Activated CD4-positive, alpha-beta memory T cell treated with anti-CD3 and anti-CD28 coated beads, Interleukin-2, amount 10 ng/mL, durations not matched to agents 7 days and 5 days (primary cell): Measurements from ENCODE around the gene GABBR2. TPM values are rescaled to one million over a fixed set of nuclear protein-coding genes. Genes with fewer than 3 reads are reported as not detected.

Experiments
- CTCF ChIA-PET: fragments of 350-600 bp; sonication (Branson Sonifier 250); formaldehyde crosslinking; loops from one replicate; lab custom pipeline; 2021; ENCODE audit warnings: antibody characterized with exemption, inconsistent platforms; lab: Charles Lee
- POLR2A ChIA-PET: fragments of 350-600 bp; sonication (Branson Sonifier 250); formaldehyde crosslinking; loops from one replicate; lab custom pipeline; 2021; ENCODE audit warnings: antibody characterized with exemption; lab: Charles Lee
- DNase-seq: peaks from one replicate; pipeline ENCODE4 v3.0.0-alpha.2; 2020
- H3K27ac Mint-ChIP-seq: one replicate; pipeline ENCODE4 v1.8.0; 2021; ENCODE audit warnings: mild to moderate bottlenecking, mixed read lengths
- H3K27me3 Mint-ChIP-seq: one replicate; pipeline ENCODE4 v1.8.0; 2021; ENCODE audit warnings: mixed read lengths
- H3K36me3 Mint-ChIP-seq: one replicate; pipeline ENCODE4 v1.8.0; 2021; ENCODE audit warnings: low read depth, mixed read lengths
- H3K4me1 Mint-ChIP-seq: one replicate; pipeline ENCODE4 v1.8.0; 2021; ENCODE audit warnings: mixed read lengths
- H3K4me3 Mint-ChIP-seq: one replicate; pipeline ENCODE4 v1.8.0; 2021; ENCODE audit warnings: mild to moderate bottlenecking, mixed read lengths
- H3K9me3 Mint-ChIP-seq: one replicate; pipeline ENCODE4 v1.8.0; 2021; ENCODE audit warnings: mixed read lengths
- total RNA-seq, 2 experiments: library from RNA; stranded (reverse); gene quantifications; one replicate each; pipeline ENCODE4 v1.2.3, GENCODE V29; 2021

GABBR2 gene
- total RNA-seq, 2 experiments from 2014 or later: not detected

DNA sequence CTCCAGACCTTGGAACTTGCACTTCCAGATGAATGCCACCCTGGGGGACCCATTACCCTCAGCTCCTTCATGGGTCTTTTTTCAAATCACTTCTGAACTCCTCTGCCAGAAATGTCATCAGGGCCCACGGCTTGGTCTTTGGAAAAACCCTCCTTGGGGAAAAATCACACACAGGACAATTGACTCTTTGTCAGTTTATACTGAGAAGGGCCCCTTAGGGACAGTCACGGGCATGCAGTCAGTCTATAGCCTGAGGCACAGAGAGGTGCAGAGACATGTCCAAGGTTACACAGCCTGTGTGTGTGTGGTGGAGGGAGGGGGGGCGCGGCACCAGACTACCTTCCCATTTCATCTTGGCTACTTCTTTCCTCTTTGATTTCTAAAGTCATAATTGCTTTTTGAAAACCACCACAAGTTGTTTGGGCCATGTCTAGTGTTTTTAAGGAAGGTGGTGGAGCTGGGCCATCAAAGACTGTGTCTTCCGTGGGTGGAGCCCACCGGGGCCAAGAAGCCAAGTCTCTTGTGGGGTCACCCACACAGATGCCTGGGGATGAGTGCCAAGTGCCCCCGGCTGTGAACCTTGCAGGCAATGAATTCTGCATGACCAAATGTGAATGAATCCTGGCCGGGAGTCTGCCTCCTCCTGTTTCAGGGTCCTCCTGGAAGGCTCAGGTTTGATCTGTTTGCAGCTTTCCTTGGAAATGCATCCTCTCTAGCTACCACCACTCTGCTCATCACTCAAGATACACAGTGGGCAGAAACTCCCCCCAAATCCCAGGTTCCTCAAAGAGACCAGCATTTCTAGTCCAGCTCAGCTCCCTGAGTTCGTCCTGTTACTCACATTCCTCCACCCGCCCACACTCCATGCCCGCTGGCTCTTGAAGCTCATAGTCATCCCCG, 253.2 kb downstream of the GABBR2 start:
- Mint-ChIP-seq H3K9me3 (peaks cover 6% of the 10 kb centered on the region), H3K36me3 (no peaks in the 10 kb centered on the region), H3K4me1 (no peaks in the 10 kb centered on the region), H3K4me3 (no peak overlapping the region), H3K27ac (no peak overlapping the region), H3K27me3 (peaks cover 22% of the 10 kb centered on the region)
- DNase-seq: no peak
- ChIA-PET POLR2A (no interaction called here), CTCF (no interaction called here)

DNA sequence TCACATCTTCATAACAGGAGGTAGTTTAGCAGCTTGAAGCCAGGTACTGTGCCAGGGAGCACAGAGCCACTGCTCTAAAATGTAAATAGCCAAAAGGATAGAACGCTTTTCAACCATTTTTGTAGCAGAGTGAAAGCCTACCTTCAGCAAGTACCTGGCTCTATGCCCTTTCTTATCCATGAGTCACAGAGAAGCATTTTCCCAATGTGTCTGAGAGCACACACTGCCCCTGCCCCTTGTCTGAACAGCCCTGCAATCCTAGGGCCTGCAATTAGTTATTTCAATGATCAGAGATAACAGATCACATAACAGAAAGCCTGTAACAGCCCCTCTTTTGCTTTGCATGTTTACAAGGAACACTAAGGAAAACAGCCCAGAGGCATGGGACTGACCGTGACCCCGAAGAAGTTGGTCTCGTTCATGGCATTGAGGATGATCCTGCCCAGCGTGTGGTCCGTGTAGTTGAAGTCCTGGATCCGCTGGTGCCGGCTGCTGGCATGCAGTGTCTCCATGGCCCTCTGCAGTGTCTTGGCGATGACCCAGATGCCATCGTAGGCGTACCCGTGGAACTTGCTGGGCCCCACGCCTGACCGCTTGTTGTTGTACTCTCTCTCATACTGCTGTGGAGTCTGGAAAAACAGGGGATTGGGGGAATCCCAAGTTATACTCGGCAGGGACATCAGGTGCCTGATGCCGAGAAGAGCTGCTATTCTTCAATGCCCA, 255.0 kb downstream of the GABBR2 start:
- Mint-ChIP-seq H3K4me3 (no peak overlapping the region), H3K9me3 (no peaks in the 10 kb centered on the region), H3K27ac (no peak overlapping the region), H3K36me3 (no peaks in the 10 kb centered on the region), H3K27me3 (peaks cover 25% of the 10 kb centered on the region), H3K4me1 (no peaks in the 10 kb centered on the region)
- CTCF ChIA-PET: no interaction called here
- POLR2A ChIA-PET: no interaction called here
- DNase-seq: no peak

DNA sequence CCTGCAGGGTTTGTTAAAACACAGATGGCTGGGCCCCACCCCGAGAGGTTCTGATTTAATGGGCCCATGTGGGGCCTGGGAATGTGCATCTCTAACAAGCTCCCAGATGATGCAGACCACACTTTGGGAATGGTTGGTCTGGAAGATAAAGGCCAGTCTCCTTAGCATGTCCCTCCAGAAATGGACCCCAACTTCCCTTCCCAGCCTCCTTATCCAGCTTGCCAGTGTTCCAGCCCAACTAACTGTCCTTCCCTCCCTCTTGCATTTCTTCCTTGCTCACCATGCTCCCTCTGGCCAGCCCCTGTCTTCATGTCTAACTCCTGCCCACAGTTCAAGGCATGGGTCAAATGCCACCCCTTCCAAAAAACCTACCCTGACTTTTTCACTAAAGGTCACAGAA, 257.2 kb downstream of the GABBR2 start:
- CTCF ChIA-PET: no interaction called here
- no peaks in the 10 kb centered on the region for H3K9me3 Mint-ChIP-seq
- no peak overlapping the region for H3K27ac Mint-ChIP-seq
- POLR2A ChIA-PET: no interaction called here
- no peaks in the 10 kb centered on the region for H3K4me1 Mint-ChIP-seq
- no peak for DNase-seq
- peaks cover 18% of the 10 kb centered on the region for H3K27me3 Mint-ChIP-seq
- H3K4me3 Mint-ChIP-seq: no peak overlapping the region
- H3K36me3 Mint-ChIP-seq: no peaks in the 10 kb centered on the region

GRCh38 chr9:98450496-98450895, 258.2 kb downstream of the GABBR2 start:
- POLR2A ChIA-PET: no interaction called here
- Mint-ChIP-seq H3K4me1 (no peaks in the 10 kb centered on the region), H3K9me3 (no peaks in the 10 kb centered on the region), H3K36me3 (no peaks in the 10 kb centered on the region), H3K4me3 (no peak overlapping the region), H3K27me3 (peaks cover 11% of the 10 kb centered on the region), H3K27ac (no peak overlapping the region)
- no peak for DNase-seq
- CTCF ChIA-PET: no interaction called here

DNA sequence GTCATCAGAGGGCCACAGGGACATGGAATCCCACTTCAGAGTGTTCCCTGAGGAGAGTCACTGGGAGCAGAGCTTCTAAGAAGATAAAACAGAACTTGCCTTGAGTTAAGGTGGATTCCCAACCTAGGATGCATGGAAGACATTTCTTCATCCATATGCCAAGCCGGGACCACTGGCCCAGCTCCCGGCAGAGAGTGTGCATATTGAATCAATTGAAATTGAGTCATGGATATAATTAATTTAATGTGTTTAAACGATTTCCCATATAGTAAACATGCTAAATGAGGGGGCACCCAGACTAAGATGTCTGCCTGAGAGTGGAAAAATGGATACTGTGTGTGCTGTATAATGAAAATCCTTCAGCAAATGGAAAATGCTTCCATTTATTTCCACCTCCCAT, 258.9 kb downstream of the GABBR2 start:
- CTCF ChIA-PET: no interaction called here
- Mint-ChIP-seq H3K4me3 (no peak overlapping the region), H3K36me3 (no peaks in the 10 kb centered on the region), H3K4me1 (no peaks in the 10 kb centered on the region), H3K27me3 (peaks cover 13% of the 10 kb centered on the region), H3K27ac (no peak overlapping the region), H3K9me3 (no peaks in the 10 kb centered on the region)
- DNase-seq: no peak
- POLR2A ChIA-PET: no interaction called here

- Mint-ChIP-seq H3K4me1 (no peaks in the 10 kb centered on the region), H3K36me3 (no peaks in the 10 kb centered on the region), H3K4me3 (no peak overlapping the region), H3K27me3 (peaks cover 17% of the 10 kb centered on the region), H3K27ac (no peak overlapping the region), H3K9me3 (no peaks in the 10 kb centered on the region)
- POLR2A ChIA-PET: no interaction called here
- DNase-seq: no peak
- CTCF ChIA-PET: no interaction called here
Measured at GRCh38 chr9:98445576-98445975, 263.2 kb downstream of the GABBR2 start.

DNA sequence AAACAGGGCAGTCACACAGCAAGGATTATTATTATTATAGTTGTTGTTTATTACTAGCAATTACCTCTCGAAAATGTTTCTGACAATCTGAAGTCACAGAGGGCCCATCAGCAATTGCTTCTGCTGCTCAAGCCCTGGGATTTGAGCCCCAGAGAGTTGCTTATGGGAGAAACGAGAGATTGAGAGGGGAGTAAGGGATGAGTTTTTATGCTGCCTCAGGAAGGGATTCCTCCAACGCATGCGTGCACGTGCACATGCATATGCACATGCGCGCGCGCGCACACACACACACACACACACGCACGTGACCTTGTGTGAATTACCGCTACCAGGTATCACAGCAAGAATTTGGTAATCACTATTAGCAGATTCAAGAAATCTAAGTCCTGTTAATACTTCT, 264.1 kb downstream of the GABBR2 start:
- Mint-ChIP-seq H3K4me1 (no peaks in the 10 kb centered on the region), H3K36me3 (no peaks in the 10 kb centered on the region), H3K9me3 (no peaks in the 10 kb centered on the region), H3K4me3 (no peak overlapping the region), H3K27ac (no peak overlapping the region), H3K27me3 (peaks cover 15% of the 10 kb centered on the region)
- no peak for DNase-seq
- ChIA-PET CTCF (no interaction called here), POLR2A (no interaction called here)

DNA sequence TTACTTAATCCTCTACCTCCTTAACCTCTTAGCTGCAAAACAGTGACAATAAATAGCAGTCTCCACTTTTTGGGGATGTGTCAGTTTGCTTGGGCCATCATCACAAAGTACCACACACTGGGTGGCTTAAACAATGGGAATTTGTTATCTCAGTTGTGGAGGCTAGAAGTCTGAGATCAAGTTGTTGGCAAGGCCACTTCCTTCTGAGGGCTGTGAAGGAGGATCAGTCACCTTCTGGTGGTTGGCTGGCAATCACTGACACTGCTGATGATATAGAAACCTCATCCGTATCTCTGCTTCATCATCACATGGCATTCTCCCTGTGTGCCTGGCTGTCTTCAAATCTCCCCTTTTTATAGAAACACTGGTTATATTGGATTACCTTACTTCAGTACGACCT, 266.2 kb downstream of the GABBR2 start:
- Mint-ChIP-seq H3K27ac (no peak overlapping the region), H3K4me1 (no peaks in the 10 kb centered on the region), H3K36me3 (no peaks in the 10 kb centered on the region), H3K4me3 (no peak overlapping the region), H3K27me3 (peaks cover 13% of the 10 kb centered on the region), H3K9me3 (no peaks in the 10 kb centered on the region)
- CTCF ChIA-PET: no interaction called here
- POLR2A ChIA-PET: no interaction called here
- no peak for DNase-seq

GRCh38 chr9:98442114-98442513, 266.6 kb downstream of the GABBR2 start:
- ChIA-PET POLR2A (no interaction called here), CTCF (no interaction called here)

GRCh38 chr9:98438666-98439065, 270.1 kb downstream of the GABBR2 start:
- H3K27ac Mint-ChIP-seq: no peak overlapping the region
- H3K9me3 Mint-ChIP-seq: no peaks in the 10 kb centered on the region
- H3K4me1 Mint-ChIP-seq: no peaks in the 10 kb centered on the region
- peaks cover 18% of the 10 kb centered on the region for H3K27me3 Mint-ChIP-seq
- CTCF ChIA-PET: no interaction called here
- H3K4me3 Mint-ChIP-seq: no peak overlapping the region
- no peak for DNase-seq
- POLR2A ChIA-PET: no interaction called here
- H3K36me3 Mint-ChIP-seq: no peaks in the 10 kb centered on the region

More at GRCh38 chr9:98442114-98442513, 266.6 kb downstream of the GABBR2 start:
- no peak overlapping the region for H3K4me3 Mint-ChIP-seq
- no peak for DNase-seq
- no peaks in the 10 kb centered on the region for H3K36me3 Mint-ChIP-seq
- H3K27me3 Mint-ChIP-seq: peaks cover 13% of the 10 kb centered on the region
- no peaks in the 10 kb centered on the region for H3K4me1 Mint-ChIP-seq
- H3K9me3 Mint-ChIP-seq: no peaks in the 10 kb centered on the region
- H3K27ac Mint-ChIP-seq: no peak overlapping the region

- H3K4me3 Mint-ChIP-seq: no peak overlapping the region
- DNase-seq: no peak
- H3K36me3 Mint-ChIP-seq: no peaks in the 10 kb centered on the region
- H3K4me1 Mint-ChIP-seq: no peaks in the 10 kb centered on the region
- CTCF ChIA-PET: no interaction called here
- H3K27me3 Mint-ChIP-seq: peaks cover 11% of the 10 kb centered on the region
- no peaks in the 10 kb centered on the region for H3K9me3 Mint-ChIP-seq
- no peak overlapping the region for H3K27ac Mint-ChIP-seq
- POLR2A ChIA-PET: no interaction called here
Measured at GRCh38 chr9:98437458-98438034, 271.2 kb downstream of the GABBR2 start.

GRCh38 chr9:98432960-98433359, 275.8 kb downstream of the GABBR2 start:
- Mint-ChIP-seq H3K4me1 (no peaks in the 10 kb centered on the region), H3K9me3 (no peaks in the 10 kb centered on the region), H3K27ac (no peak overlapping the region), H3K36me3 (no peaks in the 10 kb centered on the region), H3K27me3 (peaks cover 7% of the 10 kb centered on the region), H3K4me3 (no peak overlapping the region)
- POLR2A ChIA-PET: no interaction called here
- DNase-seq: no peak
- CTCF ChIA-PET: no interaction called here

GRCh38 chr9:98432134-98432533, 276.6 kb downstream of the GABBR2 start:
- DNase-seq: no peak
- no peak overlapping the region for H3K4me3 Mint-ChIP-seq
- POLR2A ChIA-PET: no interaction called here
- H3K27me3 Mint-ChIP-seq: peaks cover 9% of the 10 kb centered on the region
- H3K27ac Mint-ChIP-seq: no peak overlapping the region
- no peaks in the 10 kb centered on the region for H3K4me1 Mint-ChIP-seq
- no peaks in the 10 kb centered on the region for H3K36me3 Mint-ChIP-seq
- CTCF ChIA-PET: no interaction called here
- no peaks in the 10 kb centered on the region for H3K9me3 Mint-ChIP-seq
